ENCODE measurements around the gene NFE2.
A peak's percentile ranks its signal among the peaks of the same experiment; 100 is the strongest.
"Not testable (repeated sequence)": the region's sequence is repeated elsewhere in the genome, so short reads cannot be mapped to it uniquely, and the experiment has no call there.

The NFE2 gene

DNA sequence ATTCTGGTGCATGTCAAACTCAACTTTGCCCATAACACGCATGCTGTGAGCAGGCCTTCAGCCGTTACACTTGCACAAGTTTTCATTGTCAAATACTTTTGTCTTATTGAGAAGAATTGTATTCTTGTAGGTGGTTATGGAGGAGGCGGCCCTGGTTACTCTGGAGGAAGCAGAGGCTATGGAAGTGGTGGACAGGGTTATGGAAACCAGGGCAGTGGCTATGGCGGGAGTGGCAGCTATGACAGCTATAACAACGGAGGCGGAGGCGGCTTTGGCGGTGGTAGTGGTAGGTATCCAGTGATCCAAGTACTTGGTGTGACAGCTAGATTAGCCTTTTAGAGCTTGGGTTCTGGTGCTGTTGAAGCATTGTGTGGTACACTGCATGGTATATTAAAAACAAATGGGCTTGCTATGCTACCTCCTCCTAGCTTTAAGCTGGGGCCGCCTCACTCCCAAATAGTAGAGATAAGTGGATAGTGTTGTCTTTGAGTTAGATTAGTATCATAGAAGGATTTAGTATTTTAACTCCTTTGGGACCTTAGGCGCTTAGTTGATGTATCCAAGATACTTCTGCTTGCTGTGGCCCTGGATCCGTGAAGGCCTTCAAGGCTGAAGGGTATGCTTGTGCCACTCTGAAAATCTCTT is 17.7 kb downstream of the NFE2 start:
- DNase-seq (ENCODE audit: low spot score) = no peak

GRCh38 chr12:54281694-54282093 is 19.1 kb downstream of the NFE2 start:
- DNase-seq (ENCODE audit: low spot score) = not testable (repeated sequence)

- not testable (repeated sequence) for DNase-seq (ENCODE audit: low spot score)
Observed at GRCh38 chr12:54281261-54281638, 19.6 kb downstream of the NFE2 start.

- DNase-seq (ENCODE audit: low spot score) = peak; percentile 99
Observed at GRCh38 chr12:54280468-54281260, 20.2 kb downstream of the NFE2 start, which contains the start of gene HNRNPA1. TSS of gene HNRNPA1 (plus strand) at chr12:54280726. CDS start at chr12:54280808, 82 bp downstream.

DNA sequence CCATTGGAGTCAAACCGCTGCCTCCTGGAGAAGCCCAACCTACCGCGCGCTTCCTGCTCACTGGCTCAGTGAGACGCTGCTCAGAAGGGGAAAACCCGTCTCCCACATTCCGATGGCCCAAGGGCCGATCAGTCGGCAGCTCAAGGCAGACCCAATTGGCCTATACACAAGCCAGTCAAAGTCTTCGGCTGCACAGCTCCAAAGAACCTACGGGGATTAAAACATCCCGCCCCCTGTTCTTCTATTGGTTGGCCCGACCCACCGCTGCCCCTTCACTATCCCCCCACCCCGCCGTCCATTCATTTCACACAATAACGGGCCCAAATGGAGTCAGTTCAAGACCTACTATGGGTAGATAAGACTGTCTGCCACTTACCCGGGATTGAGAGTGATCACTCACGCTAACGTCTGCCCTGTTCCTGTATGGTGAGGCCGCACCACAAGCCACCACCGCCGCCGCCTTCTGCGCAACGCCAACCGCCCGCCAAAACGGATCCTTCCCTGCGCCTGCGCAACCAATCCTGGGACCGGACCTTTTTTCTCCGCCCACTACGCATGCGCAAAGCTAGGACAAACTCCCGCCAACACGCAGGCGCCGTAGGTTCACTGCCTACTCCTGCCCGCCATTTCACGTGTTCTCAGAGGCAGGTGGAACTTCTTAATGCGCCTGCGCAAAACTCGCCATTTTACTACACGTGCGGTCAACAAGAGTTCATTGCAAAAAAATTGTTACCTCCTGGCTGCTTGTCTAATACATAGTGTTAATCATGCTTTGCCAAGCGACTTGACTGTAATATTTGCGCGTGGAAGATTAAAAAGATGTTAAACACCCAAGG is 21.0 kb downstream of the NFE2 start, which contains the start of gene CBX5:
Gene CBX5, minus strand, starts transcription at position 491 of the 836 bp plus-strand sequence. CDS start 22,472 bp downstream, outside the sequence.
- peak; percentile 100 for DNase-seq (ENCODE audit: low spot score)

DNA sequence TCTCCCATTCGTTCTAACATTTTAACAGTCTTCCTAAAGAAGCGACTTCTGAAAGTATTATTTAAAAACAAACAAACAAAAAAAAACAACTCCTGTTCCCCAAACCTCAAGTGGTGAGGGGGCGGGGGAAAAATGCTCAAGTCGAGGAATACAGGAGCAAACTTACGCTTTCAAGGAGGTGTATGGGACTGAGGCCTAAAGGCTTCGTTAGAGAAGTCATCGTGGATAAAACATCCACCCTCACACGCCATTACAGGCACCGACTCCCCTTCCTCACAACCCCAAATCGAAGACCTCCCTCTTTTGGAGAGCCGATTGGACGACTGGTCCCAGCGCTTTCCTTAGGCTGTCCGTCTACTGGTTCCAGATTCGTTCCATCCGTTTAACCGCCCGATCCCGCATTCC is 21.6 kb downstream of the NFE2 start:
- no peak for DNase-seq (ENCODE audit: low spot score)

- no peak for DNase-seq (ENCODE audit: low spot score)
Observed at GRCh38 chr12:54277823-54278276, 23.0 kb downstream of the NFE2 start.

DNA sequence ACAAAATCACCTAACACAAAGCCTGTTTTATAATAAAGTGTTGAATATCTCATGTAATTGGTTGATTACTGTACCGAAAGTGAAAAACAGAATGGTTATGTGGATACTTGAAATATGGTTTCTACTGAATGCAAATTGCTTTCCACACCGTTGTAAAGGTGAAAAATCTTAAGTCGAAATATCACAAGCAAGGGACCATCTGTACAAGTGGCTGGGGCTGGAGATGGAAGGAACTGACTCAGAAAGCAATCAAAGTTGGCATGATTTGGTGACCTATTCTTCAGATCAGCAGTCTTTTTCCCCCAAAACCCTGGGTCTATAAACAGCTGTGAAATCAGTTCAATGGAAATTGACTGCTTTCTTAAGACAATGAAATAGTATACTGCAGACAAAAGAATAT is 24.4 kb downstream of the NFE2 start:
- DNase-seq (ENCODE audit: low spot score) = no peak

DNA sequence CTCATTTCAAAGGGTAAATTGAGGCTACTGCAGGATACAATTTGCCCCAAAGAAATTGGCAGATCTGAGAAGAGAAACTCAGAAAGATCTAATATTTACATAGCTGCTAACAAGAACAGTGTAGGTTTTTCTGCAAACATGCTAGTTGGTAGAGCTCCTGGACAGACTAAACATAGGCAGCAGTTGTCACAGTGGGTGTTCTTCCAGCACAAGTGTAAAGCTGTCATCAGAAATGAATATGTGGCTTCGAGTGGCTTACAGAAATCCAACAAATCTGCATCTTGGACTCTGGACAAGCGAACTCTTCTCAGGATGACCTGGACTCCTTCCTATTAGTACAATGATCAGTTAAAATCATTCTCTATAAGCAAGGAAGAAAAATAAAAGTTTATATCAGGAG is 26.8 kb downstream of the NFE2 start:
- DNase-seq (ENCODE audit: low spot score) = no peak

- no peak for DNase-seq (ENCODE audit: low spot score)
Observed at GRCh38 chr12:54272214-54272613, 28.6 kb downstream of the NFE2 start.

DNA sequence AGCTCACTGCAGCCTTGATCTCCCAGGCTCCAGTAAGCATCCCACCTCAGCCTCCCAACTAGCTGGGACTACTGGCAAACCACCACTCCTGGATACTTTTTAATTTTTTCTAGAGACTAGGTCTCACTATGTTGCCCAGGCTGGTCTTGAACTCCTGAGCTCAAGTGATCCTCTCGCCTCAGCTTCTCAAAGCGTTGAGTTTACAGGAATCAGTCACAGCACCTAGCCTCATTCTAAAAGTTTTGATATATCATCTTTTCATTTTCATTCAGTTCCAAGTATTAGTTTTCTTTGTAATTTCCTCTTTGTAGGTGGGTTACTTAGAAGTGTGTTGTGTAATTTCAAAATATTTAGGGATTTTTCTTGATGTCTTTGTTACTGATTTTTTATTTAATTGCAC is 30.5 kb downstream of the NFE2 start:
- DNase-seq (ENCODE audit: low spot score) = no peak

- DNase-seq (ENCODE audit: low spot score) = no peak
Observed at GRCh38 chr12:54266852-54267251, 34.0 kb downstream of the NFE2 start.

DNA sequence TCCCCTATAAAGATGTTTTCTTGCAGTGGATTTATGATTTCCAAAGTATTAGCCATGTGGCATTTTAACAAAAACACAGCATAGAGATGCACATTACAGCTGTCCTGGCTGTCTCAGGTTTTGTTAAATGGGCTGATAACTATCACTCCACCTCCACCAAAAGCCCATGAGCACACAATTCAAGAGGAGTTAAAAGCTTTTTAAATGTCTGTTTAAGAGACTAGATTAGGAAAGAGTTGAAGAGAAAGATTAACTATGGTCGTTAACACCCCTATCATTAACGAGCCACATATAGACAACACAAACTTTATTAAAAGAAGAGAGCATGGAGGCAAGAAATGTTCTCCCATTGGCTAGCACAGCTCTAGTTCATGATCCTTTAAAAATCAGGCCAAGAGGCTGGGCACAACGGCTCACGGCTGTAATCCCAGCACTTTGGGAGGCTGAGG is 35.4 kb downstream of the NFE2 start:
- no peak for DNase-seq (ENCODE audit: low spot score)

- no peak for DNase-seq (ENCODE audit: low spot score)
Observed at GRCh38 chr12:54262403-54262925, 38.4 kb downstream of the NFE2 start.

DNA sequence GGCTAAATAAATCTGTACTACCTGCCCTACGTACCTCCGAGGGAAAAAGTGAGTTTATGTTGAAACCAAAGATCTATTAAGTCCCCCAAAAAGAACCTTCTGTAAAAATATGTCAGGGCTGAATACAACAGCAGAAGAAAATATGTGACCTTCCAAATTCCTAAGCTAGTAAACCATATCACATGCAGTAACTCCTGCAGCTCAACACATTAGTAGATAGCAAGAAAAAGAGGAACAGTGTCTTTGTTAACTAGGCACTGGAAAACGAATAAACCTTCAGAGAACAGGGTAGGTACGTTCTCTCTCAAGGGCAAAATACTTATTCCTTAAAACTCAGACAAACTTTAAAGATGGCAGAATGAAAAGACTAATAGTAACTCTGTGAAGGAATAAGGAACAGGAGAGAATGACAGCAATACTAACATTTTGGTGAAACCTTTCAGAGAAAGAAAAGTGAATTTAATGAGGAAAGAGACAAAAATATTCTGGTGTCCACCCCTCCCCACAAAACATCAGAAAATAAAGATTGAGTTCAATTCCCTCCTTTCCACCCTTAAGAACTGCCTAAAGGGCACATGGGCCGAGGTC is 38.9 kb downstream of the NFE2 start:
- no peak for DNase-seq (ENCODE audit: low spot score)

DNA sequence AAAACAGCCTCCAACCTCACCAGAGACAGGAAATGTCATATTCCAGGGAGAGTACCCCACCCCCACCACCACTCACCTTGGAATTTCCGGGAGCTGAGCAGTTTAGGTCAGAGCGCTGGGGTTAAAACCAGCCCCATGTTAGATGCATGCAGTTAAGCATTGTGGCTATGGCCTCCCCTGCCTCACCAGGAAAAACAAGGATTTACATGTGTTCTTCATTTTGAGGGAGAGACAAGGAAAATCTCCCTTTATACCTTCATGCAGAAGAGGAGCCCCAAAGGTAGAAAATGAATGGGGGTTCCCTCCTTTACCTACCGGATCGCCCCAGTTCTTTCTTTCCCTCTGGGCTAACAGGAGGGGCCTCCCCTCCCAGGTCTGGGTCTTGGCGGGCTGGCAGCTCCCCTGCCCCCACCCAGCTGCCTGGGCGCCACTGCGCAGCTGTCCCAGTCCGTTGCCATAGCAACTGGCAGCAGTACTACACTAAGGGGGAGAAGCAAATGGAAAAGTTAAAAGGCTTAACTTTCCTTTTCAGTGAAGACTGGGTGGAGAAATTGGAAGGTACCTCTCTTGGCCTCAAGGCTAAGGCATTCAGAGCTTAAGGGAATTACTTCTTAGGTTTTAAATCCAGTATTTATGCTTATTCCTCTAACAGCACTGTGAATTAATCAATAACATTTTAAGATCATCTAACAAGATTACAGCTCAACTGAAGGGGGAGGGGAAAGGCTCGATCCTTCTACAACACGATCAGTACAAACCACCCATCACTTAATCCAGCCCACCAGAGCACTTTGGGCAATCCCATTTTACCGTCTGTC is 41.4 kb downstream of the NFE2 start:
- peak; percentile 28 for DNase-seq (ENCODE audit: low spot score)

GRCh38 chr12:54258201-54258681 is 42.6 kb downstream of the NFE2 start:
- no peak for DNase-seq (ENCODE audit: low spot score)

- no peak for DNase-seq (ENCODE audit: low spot score)
Observed at GRCh38 chr12:54257332-54257731, 43.5 kb downstream of the NFE2 start.

GRCh38 chr12:54253240-54253639 is 47.6 kb downstream of the NFE2 start:
- no peak for DNase-seq (ENCODE audit: low spot score)

DNA sequence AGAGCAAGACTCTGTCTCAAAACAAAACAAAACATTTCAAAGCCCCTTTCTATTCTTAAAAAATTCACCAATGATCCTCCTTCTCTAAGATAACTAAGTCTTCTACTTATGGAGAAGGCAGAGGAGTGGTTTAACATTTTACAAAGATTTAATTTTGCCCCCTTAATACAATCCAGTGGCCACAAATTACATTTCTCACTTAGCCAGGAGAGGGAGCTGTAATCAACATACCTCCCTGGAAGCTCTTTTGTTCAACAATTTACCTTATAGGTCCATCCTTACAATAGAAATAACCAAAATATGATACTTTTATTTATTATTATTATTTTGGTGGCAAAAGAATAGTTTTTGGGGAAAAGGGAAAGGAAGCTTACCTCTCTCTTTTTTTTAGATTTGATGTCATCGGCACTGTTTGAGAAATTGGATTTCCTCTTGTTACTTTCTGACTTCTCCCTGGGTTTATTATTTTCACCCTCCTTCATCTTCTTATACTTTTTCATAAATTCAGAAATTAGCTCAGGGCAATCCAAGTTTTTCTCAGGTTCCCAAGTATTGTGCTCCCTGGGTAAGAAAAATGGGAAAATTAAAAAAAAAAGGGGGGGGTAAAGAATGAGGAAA is 49.0 kb downstream of the NFE2 start:
- peak; percentile 61 for DNase-seq (ENCODE audit: low spot score)

Measured in CD4-positive, alpha-beta T cell treated with Interleukin-15 for 4 hours (primary cell).